Esophagus squamous epithelium (tissue), 5 donors: ENCODE data around the gene GNB1L. TPM values are rescaled to one million over a fixed set of nuclear protein-coding genes. Genes with fewer than 3 reads are reported as not detected.

Experiments
- DNase-seq: peaks from one replicate; lab custom pipeline; 2025; lab: John Stamatoyannopoulos, UW
- H3K27ac ChIP-seq, 4 donors: fragments of 200-600 bp; sonication (generic); one replicate each; pipeline ENCODE4 v1.5.1; 2016 to 2019; ENCODE audit warnings: mild to moderate bottlenecking in 1 of 4
- H3K27me3 ChIP-seq, 4 donors: fragments of 200-600 bp; sonication (generic); 1 replicate in 3 of 4; 2 replicates in 1 of 4; pipeline versions ENCODE4 v1.5.1 to v1.6.0; 2017 to 2021; ENCODE audit warnings: antibody characterized with exemption in 1 of 4
- H3K36me3 ChIP-seq, 3 donors: fragments of 200-600 bp; sonication (generic); one replicate each; pipeline ENCODE4 v1.5.1; 2016 to 2019
- H3K4me1 ChIP-seq, 3 donors: fragments of 200-600 bp; sonication (generic); one replicate each; pipeline ENCODE4 v1.5.1; 2017 to 2019
- H3K4me3 ChIP-seq, 4 donors: fragments of 200-600 bp; sonication (generic); 1 replicate in 3 of 4; 2 replicates in 1 of 4; pipeline ENCODE4 v1.5.1; 2016 to 2019; ENCODE audit warnings: mild to moderate bottlenecking in 2 of 4, moderate library complexity in 1 of 4
- H3K9me3 ChIP-seq, 3 donors: fragments of 200-600 bp; sonication (generic); one replicate each; pipeline ENCODE4 v1.5.1; 2016 to 2019
- POLR2A ChIP-seq, 4 donors: fragments of 450-650 bp; IDR thresholded peaks; one replicate each; pipeline ENCODE4 v1.6.1; 2017; ENCODE audit warnings: antibody characterized with exemption in 4 of 4, mild to moderate bottlenecking in 4 of 4, moderate library complexity in 3 of 4
- WGBS, 2 donors: methylation state at CpG; one replicate each; pipeline ENCODE4 v1.1.5; 2018; 5-methylcytosine and 5-hydroxymethylcytosine counted together
- intact Hi-C: fragments of 100-400 bp; cut with DNase I; formaldehyde crosslinking; loops from one replicate; pipeline ENCODE4 v1.15.0; 2022
- total RNA-seq, 4 donors: library from RNA; depleted of rRNA; stranded (reverse); fragments of >200 nt; gene quantifications; one replicate each; pipeline ENCODE4 v1.1.0, GENCODE V29; 2016
- TF ChIP-seq, protein P1 (sequence below), 6 experiments: fragments of 450-650 bp in 4 of 6; fragments of 200-600 bp in 2 of 6; sonication (generic) in 2 of 6; IDR thresholded peaks; one replicate each; pipeline ENCODE4 v1.5.1; 2016 to 2019; ENCODE audit warnings: antibody characterized with exemption in 6 of 6, mild to moderate bottlenecking in 4 of 6, moderate library complexity in 4 of 6
- donor health status: DM: yes; HTN: yes; CAD: no.

The GNB1L gene
- total RNA-seq, 4 donors from 2014 or later, result 5.7 to 8.5 (median 6.4) TPM

DNA sequence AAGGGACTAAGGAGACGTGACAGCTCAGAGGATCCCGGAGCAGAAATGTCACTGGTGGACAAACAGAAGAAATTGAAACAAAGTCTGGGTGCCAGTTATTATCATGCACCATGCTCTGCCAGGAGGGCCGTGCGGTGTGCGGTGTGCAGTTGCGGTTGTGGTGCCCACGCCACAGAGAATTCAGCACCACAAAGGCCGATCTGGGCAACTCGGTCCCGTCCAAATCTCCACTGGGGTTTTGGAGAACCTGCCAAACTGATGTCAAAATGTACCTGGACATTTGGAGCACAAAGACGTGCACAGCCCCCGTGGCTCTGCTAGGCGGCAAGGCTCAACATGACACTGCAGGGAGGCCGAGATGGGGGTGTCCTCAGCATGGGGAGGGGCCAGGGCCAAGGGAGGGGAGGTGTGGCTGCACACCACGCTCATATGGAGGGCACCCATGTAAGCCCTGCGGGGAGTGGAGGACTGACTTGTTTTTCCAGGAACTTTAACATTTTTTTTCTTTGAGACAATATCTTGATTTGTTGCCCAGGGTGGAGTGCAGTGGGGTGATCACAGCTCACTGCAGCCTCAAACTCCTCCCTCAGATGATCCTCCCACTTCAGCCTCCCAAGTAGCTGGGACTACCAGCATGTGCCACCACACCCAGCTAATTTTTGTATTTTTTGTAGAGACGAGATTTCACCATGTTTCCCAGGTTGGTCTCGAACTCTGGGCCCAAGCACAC, 39.4 kb downstream of the GNB1L start:
- intact Hi-C loops, result no loop called here
- TF ChIP-seq POLR2A (IDR thresholded peaks at IDR 0.05), result no peak
- TF ChIP-seq, protein P1, sequence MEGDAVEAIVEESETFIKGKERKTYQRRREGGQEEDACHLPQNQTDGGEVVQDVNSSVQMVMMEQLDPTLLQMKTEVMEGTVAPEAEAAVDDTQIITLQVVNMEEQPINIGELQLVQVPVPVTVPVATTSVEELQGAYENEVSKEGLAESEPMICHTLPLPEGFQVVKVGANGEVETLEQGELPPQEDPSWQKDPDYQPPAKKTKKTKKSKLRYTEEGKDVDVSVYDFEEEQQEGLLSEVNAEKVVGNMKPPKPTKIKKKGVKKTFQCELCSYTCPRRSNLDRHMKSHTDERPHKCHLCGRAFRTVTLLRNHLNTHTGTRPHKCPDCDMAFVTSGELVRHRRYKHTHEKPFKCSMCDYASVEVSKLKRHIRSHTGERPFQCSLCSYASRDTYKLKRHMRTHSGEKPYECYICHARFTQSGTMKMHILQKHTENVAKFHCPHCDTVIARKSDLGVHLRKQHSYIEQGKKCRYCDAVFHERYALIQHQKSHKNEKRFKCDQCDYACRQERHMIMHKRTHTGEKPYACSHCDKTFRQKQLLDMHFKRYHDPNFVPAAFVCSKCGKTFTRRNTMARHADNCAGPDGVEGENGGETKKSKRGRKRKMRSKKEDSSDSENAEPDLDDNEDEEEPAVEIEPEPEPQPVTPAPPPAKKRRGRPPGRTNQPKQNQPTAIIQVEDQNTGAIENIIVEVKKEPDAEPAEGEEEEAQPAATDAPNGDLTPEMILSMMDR (IDR thresholded peaks at IDR 0.05), result no peak
- no peaks in the 10 kb centered on the region for H3K27me3 ChIP-seq
- H3K4me1 ChIP-seq, result peaks cover 4 to 29% (median 7%) of the 10 kb centered on the region in 3 donors
- whole genome bisulfite sequencing, 2 donors, result 71 to 84% methylated on average over 9 to 13 of the region's 18 CpGs
- no peak for DNase-seq
- H3K36me3 ChIP-seq, result peaks cover 0 to 4% (median 0%) of the 10 kb centered on the region in 3 donors
- no peaks in the 10 kb centered on the region for H3K9me3 ChIP-seq
- H3K4me3 ChIP-seq, result no peak overlapping the region
- no peak overlapping the region for H3K27ac ChIP-seq

DNA sequence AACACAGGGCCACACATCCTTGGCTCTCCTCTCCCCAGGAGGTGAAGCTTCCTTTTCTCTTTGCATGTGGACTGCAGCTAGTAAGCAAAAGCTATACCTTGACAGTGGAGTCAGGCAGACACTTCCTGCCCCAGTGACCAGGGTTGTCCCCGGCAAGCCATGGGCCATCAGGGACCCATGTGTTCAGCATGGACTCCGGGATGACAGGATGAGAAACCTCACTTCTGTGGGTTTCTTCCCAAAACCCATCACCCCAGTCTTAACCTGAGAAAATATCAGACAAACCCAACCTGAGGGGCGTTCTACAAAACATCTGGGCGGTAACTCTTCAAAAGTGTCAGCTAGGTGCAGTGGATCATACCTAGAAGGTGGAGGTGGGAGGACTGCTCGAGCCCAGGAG, 40.2 kb downstream of the GNB1L start:
- H3K36me3 ChIP-seq, result no peaks in the 10 kb centered on the region
- TF ChIP-seq POLR2A (IDR thresholded peaks at IDR 0.05), result no peak
- TF ChIP-seq, protein P1 (IDR thresholded peaks at IDR 0.05), result no peak
- peaks cover 4 to 33% (median 8%) of the 10 kb centered on the region in 3 donors for H3K4me1 ChIP-seq
- H3K27ac ChIP-seq, result no peak overlapping the region
- H3K4me3 ChIP-seq, result no peak overlapping the region
- H3K9me3 ChIP-seq, result no peaks in the 10 kb centered on the region
- WGBS, 2 donors, result 79 to 83% methylated on average over 4 of the region's 5 CpGs
- no peak for DNase-seq
- intact Hi-C loops, result no loop called here
- H3K27me3 ChIP-seq, result no peaks in the 10 kb centered on the region

- H3K27ac ChIP-seq, result no peak overlapping the region
- no peaks in the 10 kb centered on the region for H3K27me3 ChIP-seq
- H3K36me3 ChIP-seq, result no peaks in the 10 kb centered on the region
- H3K9me3 ChIP-seq, result no peaks in the 10 kb centered on the region
- intact Hi-C loops, result no loop called here
- no peak for DNase-seq
- TF ChIP-seq, protein P1 (IDR thresholded peaks at IDR 0.05), result no peak
- no peak for TF ChIP-seq POLR2A (IDR thresholded peaks at IDR 0.05)
- H3K4me3 ChIP-seq, result no peak overlapping the region
- peaks cover 4 to 34% (median 8%) of the 10 kb centered on the region in 3 donors for H3K4me1 ChIP-seq
- WGBS, 2 donors, result 92 to 95% methylated on average over 11 of the region's 11 CpGs
Observed at GRCh38 chr22:19812910-19813309, 41.8 kb downstream of the GNB1L start.

DNA sequence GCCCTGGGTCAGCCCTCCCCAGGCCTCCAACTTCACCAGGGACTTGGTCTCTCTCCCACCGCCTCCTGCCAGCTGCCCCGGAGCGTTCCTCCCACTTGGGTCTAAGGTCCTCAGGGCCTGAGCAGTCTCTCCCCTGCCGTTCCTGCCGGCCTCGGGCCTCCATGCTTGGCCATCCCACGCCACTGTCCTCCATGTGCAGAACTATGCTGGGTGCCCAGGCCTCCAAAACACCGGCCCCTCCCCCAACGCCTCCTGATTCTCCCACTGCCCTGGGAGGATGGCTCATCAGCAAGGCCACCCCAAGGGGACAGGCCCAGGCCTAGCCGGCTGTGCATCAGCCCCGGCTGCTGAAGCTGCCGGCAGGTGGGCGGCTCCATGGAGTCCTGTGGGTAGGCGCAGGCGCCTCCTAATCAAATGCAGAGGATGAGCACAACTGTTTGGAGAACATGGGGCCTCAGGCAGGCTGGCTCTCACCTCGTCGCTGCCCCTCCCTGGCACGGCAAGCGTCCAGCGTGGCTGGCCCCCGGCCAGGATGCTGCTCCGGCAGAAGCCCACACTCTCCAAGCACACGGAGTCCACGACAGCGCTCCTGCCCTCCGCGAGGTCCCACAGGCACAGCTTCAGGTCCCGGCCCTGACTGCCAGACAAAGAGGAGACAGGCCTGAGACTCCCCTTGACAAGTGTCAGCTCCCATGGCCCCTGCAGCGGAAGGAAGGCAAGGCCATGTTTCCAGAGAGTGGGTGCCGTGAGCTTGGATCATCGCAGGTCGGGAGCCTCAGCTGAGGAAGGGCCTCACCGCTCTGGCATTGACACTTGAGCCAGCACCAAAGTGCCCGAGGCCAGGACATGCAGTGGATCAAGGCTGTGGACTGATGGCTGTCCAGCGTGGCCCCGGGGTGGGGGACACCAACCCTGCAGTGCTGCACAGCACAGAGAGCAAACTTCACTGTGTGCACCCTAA, 42.6 kb downstream of the GNB1L start:
- no peak overlapping the region for H3K27ac ChIP-seq
- H3K27me3 ChIP-seq, result no peaks in the 10 kb centered on the region
- DNase-seq, result no peak
- no peaks in the 10 kb centered on the region for H3K36me3 ChIP-seq
- intact Hi-C loops, result no loop called here
- H3K9me3 ChIP-seq, result no peaks in the 10 kb centered on the region
- H3K4me1 ChIP-seq, result peaks cover 4 to 42% (median 15%) of the 10 kb centered on the region in 3 donors
- H3K4me3 ChIP-seq, result no peak overlapping the region
- TF ChIP-seq, protein P1 (IDR thresholded peaks at IDR 0.05), result no peak
- TF ChIP-seq POLR2A (IDR thresholded peaks at IDR 0.05), result no peak
- WGBS, 2 donors, result 78 to 100% methylated on average over 7 to 9 of the region's 36 CpGs
